ENCODE measurements around the gene FBXO41.

FBXO41 gene

GRCh38 chr2:73255007-73255644 lies 29.2 kb downstream of the FBXO41 start:
- no peak overlapping the region for H3K9ac ChIP-seq (ENCODE audit: low read length in 2 of 2)
- H3K4me3 ChIP-seq (ENCODE audit: low read length in 2 of 2): no peak overlapping the region
- H3K27me3 ChIP-seq (ENCODE audit: control insufficient read depth in 1 of 2, insufficient read depth in 2 of 2, low read length in 2 of 2): no peaks in the 10 kb centered on the region
- H3K9me3 ChIP-seq (ENCODE audit: control insufficient read depth in 2 of 2, low read length in 2 of 2): no peaks in the 10 kb centered on the region
- no peaks in the 10 kb centered on the region for H3K4me1 ChIP-seq (ENCODE audit: control insufficient read depth, insufficient read depth, low read length)
- no peak overlapping the region for H3K27ac ChIP-seq (ENCODE audit: low read length)
- H3K36me3 ChIP-seq (ENCODE audit: control insufficient read depth in 2 of 2, insufficient read depth in 2 of 2, low read length in 2 of 2): peaks cover 20 to 37% of the 10 kb centered on the region in 2 donors

- Histone ChIP-seq H3K4me3 (ENCODE audit: low read length in 2 of 2) (no peak overlapping the region), H3K9ac (ENCODE audit: low read length in 2 of 2) (no peak overlapping the region), H3K4me1 (ENCODE audit: control insufficient read depth, insufficient read depth, low read length) (no peaks in the 10 kb centered on the region), H3K36me3 (ENCODE audit: control insufficient read depth in 2 of 2, insufficient read depth in 2 of 2, low read length in 2 of 2) (peaks cover 27 to 43% of the 10 kb centered on the region in 2 donors), H3K27ac (ENCODE audit: low read length) (no peak overlapping the region), H3K9me3 (ENCODE audit: control insufficient read depth in 2 of 2, low read length in 2 of 2) (no peaks in the 10 kb centered on the region), H3K27me3 (ENCODE audit: control insufficient read depth in 1 of 2, insufficient read depth in 2 of 2, low read length in 2 of 2) (no peaks in the 10 kb centered on the region)
Measured at GRCh38 chr2:73254343-73255006, 29.8 kb downstream of the FBXO41 start.

GRCh38 chr2:73253901-73254300 lies 30.4 kb downstream of the FBXO41 start:
- H3K36me3 ChIP-seq (ENCODE audit: control insufficient read depth in 2 of 2, insufficient read depth in 2 of 2, low read length in 2 of 2): peaks cover 32 to 49% of the 10 kb centered on the region in 2 donors
- H3K27ac ChIP-seq (ENCODE audit: low read length): no peak overlapping the region
- H3K9ac ChIP-seq (ENCODE audit: low read length in 2 of 2): no peak overlapping the region
- no peak overlapping the region for H3K4me3 ChIP-seq (ENCODE audit: low read length in 2 of 2)
- no peaks in the 10 kb centered on the region for H3K4me1 ChIP-seq (ENCODE audit: control insufficient read depth, insufficient read depth, low read length)
- H3K9me3 ChIP-seq (ENCODE audit: control insufficient read depth in 2 of 2, low read length in 2 of 2): no peaks in the 10 kb centered on the region
- H3K27me3 ChIP-seq (ENCODE audit: control insufficient read depth in 1 of 2, insufficient read depth in 2 of 2, low read length in 2 of 2): no peaks in the 10 kb centered on the region

- Histone ChIP-seq H3K27ac (ENCODE audit: low read length) (no peak overlapping the region), H3K4me3 (ENCODE audit: low read length in 2 of 2) (no peak overlapping the region), H3K27me3 (ENCODE audit: control insufficient read depth in 1 of 2, insufficient read depth in 2 of 2, low read length in 2 of 2) (no peaks in the 10 kb centered on the region), H3K4me1 (ENCODE audit: control insufficient read depth, insufficient read depth, low read length) (no peaks in the 10 kb centered on the region), H3K9me3 (ENCODE audit: control insufficient read depth in 2 of 2, low read length in 2 of 2) (no peaks in the 10 kb centered on the region), H3K9ac (ENCODE audit: low read length in 2 of 2) (no peak overlapping the region), H3K36me3 (ENCODE audit: control insufficient read depth in 2 of 2, insufficient read depth in 2 of 2, low read length in 2 of 2) (peaks cover 36 to 53% of the 10 kb centered on the region in 2 donors)
Measured at GRCh38 chr2:73253400-73253799, 30.9 kb downstream of the FBXO41 start.

GRCh38 chr2:73252238-73253027 lies 31.8 kb downstream of the FBXO41 start:
- H3K27me3 ChIP-seq (ENCODE audit: control insufficient read depth in 1 of 2, insufficient read depth in 2 of 2, low read length in 2 of 2): no peaks in the 10 kb centered on the region
- H3K4me3 ChIP-seq (ENCODE audit: low read length in 2 of 2): no peak overlapping the region
- H3K9ac ChIP-seq (ENCODE audit: low read length in 2 of 2): no peak overlapping the region
- H3K9me3 ChIP-seq (ENCODE audit: control insufficient read depth in 2 of 2, low read length in 2 of 2): no peaks in the 10 kb centered on the region
- H3K36me3 ChIP-seq (ENCODE audit: control insufficient read depth in 2 of 2, insufficient read depth in 2 of 2, low read length in 2 of 2): peaks cover 44 to 61% of the 10 kb centered on the region in 2 donors
- H3K4me1 ChIP-seq (ENCODE audit: control insufficient read depth, insufficient read depth, low read length): no peaks in the 10 kb centered on the region
- no peak overlapping the region for H3K27ac ChIP-seq (ENCODE audit: low read length)

- H3K27ac ChIP-seq (ENCODE audit: low read length): no peak overlapping the region
- no peak overlapping the region for H3K9ac ChIP-seq (ENCODE audit: low read length in 2 of 2)
- H3K27me3 ChIP-seq (ENCODE audit: control insufficient read depth in 1 of 2, insufficient read depth in 2 of 2, low read length in 2 of 2): no peaks in the 10 kb centered on the region
- H3K4me3 ChIP-seq (ENCODE audit: low read length in 2 of 2): no peak overlapping the region
- no peaks in the 10 kb centered on the region for H3K4me1 ChIP-seq (ENCODE audit: control insufficient read depth, insufficient read depth, low read length)
- no peaks in the 10 kb centered on the region for H3K9me3 ChIP-seq (ENCODE audit: control insufficient read depth in 2 of 2, low read length in 2 of 2)
- H3K36me3 ChIP-seq (ENCODE audit: control insufficient read depth in 2 of 2, insufficient read depth in 2 of 2, low read length in 2 of 2): peaks cover 55 to 74% of the 10 kb centered on the region in 2 donors
Measured at GRCh38 chr2:73250872-73251846, 33.1 kb downstream of the FBXO41 start.

GRCh38 chr2:73249636-73250035 lies 34.6 kb downstream of the FBXO41 start:
- H3K27me3 ChIP-seq (ENCODE audit: control insufficient read depth in 1 of 2, insufficient read depth in 2 of 2, low read length in 2 of 2): no peaks in the 10 kb centered on the region
- H3K9me3 ChIP-seq (ENCODE audit: control insufficient read depth in 2 of 2, low read length in 2 of 2): no peaks in the 10 kb centered on the region
- H3K4me1 ChIP-seq (ENCODE audit: control insufficient read depth, insufficient read depth, low read length): no peaks in the 10 kb centered on the region
- peaks cover 69 to 86% of the 10 kb centered on the region in 2 donors for H3K36me3 ChIP-seq (ENCODE audit: control insufficient read depth in 2 of 2, insufficient read depth in 2 of 2, low read length in 2 of 2)
- no peak overlapping the region for H3K4me3 ChIP-seq (ENCODE audit: low read length in 2 of 2)
- H3K9ac ChIP-seq (ENCODE audit: low read length in 2 of 2): no peak overlapping the region
- H3K27ac ChIP-seq (ENCODE audit: low read length): no peak overlapping the region

- Histone ChIP-seq H3K9me3 (ENCODE audit: control insufficient read depth in 2 of 2, low read length in 2 of 2) (no peaks in the 10 kb centered on the region), H3K27me3 (ENCODE audit: control insufficient read depth in 1 of 2, insufficient read depth in 2 of 2, low read length in 2 of 2) (no peaks in the 10 kb centered on the region), H3K27ac (ENCODE audit: low read length) (no peak overlapping the region), H3K4me3 (ENCODE audit: low read length in 2 of 2) (no peak overlapping the region), H3K4me1 (ENCODE audit: control insufficient read depth, insufficient read depth, low read length) (no peaks in the 10 kb centered on the region), H3K36me3 (ENCODE audit: control insufficient read depth in 2 of 2, insufficient read depth in 2 of 2, low read length in 2 of 2) (peaks cover 75 to 83% of the 10 kb centered on the region in 2 donors), H3K9ac (ENCODE audit: low read length in 2 of 2) (no peak overlapping the region)
Measured at GRCh38 chr2:73246850-73247249, 37.4 kb downstream of the FBXO41 start.

- Histone ChIP-seq H3K36me3 (ENCODE audit: control insufficient read depth in 2 of 2, insufficient read depth in 2 of 2, low read length in 2 of 2) (peaks cover 69 to 70% of the 10 kb centered on the region in 2 donors), H3K27me3 (ENCODE audit: control insufficient read depth in 1 of 2, insufficient read depth in 2 of 2, low read length in 2 of 2) (no peaks in the 10 kb centered on the region), H3K27ac (ENCODE audit: low read length) (no peak overlapping the region), H3K9me3 (ENCODE audit: control insufficient read depth in 2 of 2, low read length in 2 of 2) (no peaks in the 10 kb centered on the region), H3K4me1 (ENCODE audit: control insufficient read depth, insufficient read depth, low read length) (no peaks in the 10 kb centered on the region), H3K4me3 (ENCODE audit: low read length in 2 of 2) (no peak overlapping the region), H3K9ac (ENCODE audit: low read length in 2 of 2) (no peak overlapping the region)
Measured at GRCh38 chr2:73244580-73244979, 39.7 kb downstream of the FBXO41 start.
